ENCODE results near the gene C16orf90.
"Not testable (repeated sequence)": the region's sequence is repeated elsewhere in the genome, so short reads cannot be mapped to it uniquely, and the experiment has no call there.

C16orf90 gene

DNA sequence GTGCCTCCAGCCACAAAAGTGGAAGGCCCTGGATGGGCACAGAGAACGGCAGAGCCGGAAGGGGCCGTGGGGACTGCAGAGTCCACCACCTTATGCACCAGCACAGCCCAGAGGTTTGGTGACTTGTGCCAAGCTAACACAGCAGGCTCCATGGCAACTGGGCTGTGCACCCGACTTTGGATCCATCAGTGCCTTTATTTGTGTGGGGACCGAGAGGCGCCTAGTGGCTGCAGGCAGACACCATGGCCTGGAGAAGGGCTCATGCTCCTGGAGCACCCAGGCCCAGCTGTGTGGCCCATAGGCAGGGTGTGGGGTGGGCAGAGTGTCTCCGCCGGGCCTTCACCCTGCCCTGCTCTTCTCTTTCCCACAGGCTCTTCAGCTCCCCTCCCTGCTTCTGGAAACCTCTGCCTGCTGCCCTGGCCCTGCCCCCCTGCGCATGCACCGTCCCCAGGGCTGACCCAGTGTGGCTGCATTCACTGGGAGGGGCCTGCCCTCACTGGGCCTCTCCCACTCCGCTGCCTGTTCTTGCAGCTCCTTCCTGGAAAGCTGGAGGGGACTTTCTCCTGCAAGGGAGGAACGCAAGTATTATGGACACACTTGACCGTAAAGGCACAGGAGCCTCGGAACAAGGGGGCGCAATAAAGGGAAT is 10.1 kb downstream of the C16orf90 start:
- no peak for DNase-seq (ENCODE audit: low read depth in 2 of 2, low spot score in 1 of 2)

DNA sequence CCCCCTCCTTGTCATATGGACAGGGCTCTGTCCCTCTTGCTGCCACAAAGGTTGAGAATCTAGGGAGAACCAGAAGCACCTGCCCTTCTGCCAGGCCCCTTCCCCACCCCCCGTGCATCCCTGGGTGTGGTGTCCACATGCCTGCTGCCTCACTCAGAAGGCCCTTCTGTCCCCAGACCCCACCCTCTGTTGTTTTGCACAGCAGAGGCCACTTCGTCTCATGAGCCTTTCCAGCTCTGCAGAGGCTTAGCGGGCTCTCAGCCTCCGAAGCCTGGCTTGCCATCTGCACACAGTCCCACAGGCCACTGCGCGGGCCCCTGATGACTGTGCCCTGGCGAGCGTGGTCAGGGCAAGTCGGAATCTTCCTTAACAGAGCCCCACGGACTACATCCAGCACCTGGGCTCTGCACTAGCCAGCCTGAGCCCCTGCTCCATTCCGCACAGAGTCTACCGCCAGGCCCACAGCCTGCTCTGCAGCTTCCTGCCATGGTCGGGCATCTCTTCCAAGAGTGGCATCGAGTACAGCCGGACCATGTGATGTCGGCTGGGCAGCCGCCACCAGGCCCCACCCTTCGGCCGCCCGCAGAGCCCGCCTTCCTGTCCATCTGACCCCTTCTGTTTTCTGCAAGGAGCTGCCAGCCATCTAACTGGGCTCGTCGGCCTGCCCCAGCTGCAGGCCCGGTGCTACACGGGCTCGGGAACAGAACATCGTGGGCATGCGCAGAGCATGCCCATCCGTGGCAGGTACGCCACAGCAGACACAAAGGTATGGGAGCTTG is 10.8 kb downstream of the C16orf90 start:
- DNase-seq (ENCODE audit: low read depth in 2 of 2, low spot score in 1 of 2), result no peak

DNA sequence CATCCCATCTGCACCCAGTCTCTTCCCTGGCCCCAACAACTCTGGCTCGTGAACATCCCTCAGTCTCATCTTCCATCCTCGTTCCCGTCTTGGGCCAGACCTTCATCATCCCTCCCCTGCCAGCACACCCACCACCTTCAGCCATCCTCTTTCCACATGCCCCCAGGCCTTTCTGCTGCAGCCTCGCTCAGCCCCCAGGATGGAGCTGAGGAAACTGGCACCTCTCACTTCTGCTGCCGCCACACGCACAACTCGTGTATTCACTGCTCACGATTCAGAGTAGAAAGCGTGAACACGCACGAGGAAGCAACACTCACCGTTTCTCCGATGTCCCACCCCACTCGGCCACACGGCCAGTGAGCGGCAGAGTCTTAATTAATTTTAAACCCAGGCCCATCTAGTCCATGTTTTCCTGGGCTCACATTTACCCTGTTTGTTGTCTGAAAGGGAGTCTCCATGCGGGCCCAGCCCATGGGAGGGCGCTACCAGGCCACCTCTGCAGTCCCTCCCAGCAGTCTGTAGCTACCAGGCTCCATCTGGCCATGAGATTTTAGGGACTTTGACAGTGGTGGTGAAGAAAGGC is 12.5 kb downstream of the C16orf90 start:
- no peak for DNase-seq (ENCODE audit: low read depth in 2 of 2, low spot score in 1 of 2)

DNA sequence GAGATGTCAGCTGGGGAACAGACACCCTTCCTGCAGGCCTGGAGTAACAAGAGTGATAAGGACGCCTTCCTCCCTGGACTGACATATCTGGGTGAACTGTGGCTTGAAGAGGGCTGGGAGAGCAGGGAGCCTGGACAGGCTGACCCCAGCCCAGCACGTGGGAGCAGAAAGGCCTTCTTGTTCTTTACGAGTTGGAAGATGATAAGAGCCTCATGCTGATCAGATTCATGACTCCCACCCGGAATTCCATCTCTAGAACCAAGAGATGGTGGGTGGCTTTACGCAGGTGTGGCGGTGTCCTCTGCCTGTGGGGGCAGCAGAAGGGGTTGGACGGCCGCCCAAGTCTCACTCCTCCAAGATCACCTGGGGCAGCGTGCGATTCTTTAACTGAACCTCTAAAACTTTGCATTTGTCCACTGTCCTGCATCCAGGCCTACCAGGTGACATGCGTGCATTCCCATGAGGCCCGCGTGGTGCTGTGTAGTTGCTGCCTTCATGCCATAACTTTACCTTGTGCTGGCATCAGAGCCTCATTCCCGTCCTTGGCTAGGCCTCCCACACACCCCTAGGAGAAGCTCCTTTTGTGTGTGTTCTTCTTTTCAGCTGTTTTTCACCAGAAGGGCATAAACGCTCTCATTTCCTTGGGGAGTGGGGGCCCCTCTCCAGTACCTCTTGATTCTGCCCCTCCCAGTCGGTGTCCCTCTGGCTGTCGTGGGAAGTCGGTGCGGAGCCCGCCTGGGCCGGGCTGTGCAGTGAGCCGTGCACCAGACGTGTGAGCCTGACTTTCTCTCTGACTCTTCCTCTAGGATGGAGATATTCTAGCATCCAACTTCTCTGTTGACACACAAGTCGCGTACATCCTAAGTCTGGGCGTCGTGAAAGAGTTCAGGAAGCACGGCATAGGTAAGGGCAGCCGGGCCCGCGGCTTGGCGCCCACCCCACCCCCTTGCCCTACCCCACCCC is 13.3 kb downstream of the C16orf90 start:
- DNase-seq (ENCODE audit: low read depth in 2 of 2, low spot score in 1 of 2), result no peak

DNA sequence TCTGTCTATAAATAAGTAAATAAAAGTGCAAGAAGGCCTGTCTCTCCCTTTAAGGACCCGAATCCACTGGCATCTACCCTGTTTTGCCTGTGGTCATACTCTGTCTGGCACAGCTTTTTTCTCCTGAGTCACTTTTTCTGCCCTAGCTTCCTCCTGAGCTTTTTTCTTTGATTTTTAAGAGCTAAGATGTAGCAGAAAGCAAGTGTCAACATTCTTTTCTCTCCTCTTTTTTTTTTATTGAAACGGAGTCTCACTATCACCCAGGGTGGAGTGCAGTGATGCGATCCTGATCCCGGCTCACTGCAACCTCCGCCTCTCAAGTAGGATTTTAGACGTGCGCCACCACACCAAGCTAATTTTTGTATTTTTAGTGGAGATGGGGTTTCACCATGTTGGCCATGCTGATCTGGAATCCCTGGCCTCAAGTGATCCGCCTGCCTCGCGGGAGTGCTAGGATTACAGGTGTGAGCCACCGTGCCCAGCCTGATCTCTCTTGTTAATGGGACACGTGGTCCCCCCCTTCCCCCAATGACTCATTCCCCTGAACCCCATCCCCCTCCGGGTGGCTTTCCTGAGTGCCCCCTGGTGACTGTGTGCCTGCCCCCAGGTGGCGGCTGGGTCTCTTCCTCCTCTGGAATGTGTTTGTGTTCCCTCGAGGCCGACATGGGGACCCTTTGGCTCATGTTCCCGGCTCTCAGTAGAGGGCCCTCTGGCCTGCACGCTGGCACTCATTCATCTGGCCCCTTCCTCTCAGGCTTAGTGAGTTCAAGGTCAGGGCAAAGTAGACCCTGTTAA is 14.2 kb downstream of the C16orf90 start:
- DNase-seq (ENCODE audit: low read depth in 2 of 2, low spot score in 1 of 2), result no peak

DNA sequence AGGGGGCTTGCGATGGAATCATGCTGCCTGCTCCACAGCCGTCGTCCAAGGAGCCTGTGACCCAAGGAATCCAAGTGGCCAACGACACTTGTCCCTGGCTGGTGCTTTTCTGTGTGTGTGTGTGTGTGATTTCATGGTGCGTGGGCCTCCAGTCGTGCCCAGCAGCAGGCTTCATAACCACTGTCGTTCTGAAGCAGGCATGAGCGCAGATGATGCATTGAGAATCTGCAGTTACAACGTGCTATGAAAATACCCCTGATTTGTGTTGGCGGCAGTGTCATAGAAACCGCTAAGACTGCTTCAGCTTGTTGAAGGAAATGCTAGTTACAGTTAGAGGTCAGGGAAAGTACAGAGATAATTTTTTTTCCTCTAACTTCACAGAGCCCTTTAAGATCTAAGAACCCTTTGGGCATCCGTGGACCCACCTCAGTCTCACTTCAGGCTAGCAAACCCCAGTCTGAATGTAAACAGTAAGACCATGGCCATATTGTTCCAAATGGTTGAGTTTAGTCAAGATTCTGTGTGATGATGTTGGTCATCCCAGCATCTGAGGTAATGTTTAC is 15.6 kb downstream of the C16orf90 start:
- DNase-seq (ENCODE audit: low read depth in 2 of 2, low spot score in 1 of 2), result no peak

DNA sequence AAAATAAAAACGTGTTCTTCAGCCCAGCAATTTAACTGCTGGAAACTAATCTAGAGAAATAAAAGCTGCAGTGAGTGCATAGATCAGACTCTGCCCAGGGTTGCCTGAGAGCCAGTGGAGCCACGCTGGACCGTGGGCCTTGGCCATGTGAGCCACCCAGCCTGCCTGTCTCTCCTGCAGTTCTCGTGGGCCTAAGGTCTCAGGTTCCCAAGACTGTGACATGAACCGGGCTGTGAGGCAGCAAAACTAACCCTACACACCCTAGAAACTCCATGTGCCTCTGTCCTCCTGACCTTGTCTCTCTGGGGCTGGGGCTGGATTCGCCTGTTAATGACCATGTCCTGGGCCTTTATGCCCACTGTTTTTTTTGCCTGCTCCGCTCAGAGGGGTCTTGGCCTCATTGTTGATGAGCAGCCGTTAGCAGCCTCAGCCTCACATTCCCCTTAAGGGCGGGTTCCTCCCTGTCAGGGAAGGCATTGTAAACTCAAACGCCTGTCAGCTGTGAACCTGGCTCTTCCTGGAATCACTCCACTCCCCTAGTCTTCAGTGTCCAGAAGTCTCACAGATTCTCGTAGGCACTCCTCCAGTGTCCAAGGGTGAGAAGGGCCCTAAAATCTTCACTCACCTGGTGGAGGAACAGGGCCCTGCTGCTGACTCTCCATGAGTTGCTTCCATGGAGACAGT is 16.9 kb downstream of the C16orf90 start:
- DNase-seq (ENCODE audit: low read depth in 2 of 2, low spot score in 1 of 2), result no peak

DNA sequence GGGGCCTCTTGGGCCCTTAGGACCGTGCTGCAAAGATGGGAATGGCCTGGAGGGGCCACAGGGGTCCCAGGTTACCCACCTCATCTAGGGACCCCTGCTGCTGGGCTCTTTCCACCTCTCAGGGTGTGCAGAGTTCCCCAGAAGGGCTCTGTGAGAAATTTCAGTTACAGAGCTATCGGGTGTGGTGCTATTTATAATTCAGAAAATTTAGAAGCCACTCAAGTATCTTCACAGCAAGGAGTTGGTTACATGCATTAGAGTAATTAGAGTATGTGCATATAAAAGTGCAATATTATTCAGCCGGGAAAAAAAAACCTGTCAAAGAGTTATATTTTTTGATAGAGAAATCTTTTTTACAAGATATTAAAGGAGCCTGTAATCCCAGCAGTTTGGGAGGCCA is 18.9 kb downstream of the C16orf90 start:
- DNase-seq (ENCODE audit: low read depth in 2 of 2, low spot score in 1 of 2), result no peak

DNA sequence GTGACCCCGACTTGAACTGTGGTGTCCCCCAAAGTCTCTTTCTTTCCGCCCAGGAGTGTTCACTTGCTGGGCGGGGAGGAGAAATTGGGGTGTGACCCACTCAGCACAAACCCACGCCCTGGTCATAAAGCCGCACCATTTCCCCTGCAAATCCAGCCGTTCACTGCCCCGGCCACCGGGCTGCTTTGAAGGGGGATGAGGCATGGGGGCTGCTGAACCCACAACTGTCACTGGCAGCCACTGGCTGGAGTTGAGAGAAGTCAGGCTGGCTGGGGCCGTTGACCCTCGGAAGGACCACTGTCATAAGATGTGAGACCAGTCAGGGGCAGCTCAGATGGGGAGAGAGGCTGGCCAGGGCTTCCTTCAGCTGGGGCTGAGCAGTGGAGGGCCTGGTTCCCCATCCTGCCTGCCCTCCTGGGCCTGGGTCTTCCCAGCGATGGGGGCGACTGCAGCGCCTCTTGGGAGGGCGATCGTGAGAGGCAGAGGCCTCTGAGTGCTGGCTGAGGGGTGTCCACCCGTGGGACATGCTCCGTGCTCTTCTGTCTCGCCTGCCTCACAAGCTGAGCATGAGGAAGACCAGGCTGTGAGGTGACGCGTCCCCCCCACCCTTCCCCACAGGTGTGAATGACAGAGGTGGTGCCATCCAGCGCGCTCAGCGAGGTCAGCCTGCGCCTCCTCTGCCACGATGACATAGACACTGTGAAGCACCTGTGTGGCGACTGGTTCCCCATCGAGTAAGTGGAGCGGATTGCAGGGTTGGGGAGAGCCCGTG is 19.5 kb downstream of the C16orf90 start:
- DNase-seq (ENCODE audit: low read depth in 2 of 2, low spot score in 1 of 2), result no peak

DNA sequence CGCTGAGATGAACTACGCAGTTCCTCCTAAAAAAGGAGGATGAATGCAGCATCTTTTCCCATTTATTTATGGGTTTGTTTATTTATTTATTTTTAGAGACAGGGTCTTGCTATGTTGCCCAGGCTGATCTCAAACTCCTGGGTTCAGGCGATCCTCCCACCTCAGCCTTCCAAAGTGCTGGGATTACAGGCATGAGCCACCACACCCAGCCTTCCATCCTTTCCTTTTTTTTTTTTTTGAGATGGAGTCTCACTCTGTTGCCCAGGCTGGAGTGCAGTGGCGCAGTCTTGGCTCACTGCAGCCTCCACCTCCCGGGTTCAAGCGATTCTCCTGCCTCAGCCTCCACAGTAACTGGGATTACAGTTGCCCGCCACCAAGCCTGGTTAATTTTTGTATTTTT is 20.4 kb downstream of the C16orf90 start:
- DNase-seq (ENCODE audit: low read depth in 2 of 2, low spot score in 1 of 2), result not testable (repeated sequence)

DNA sequence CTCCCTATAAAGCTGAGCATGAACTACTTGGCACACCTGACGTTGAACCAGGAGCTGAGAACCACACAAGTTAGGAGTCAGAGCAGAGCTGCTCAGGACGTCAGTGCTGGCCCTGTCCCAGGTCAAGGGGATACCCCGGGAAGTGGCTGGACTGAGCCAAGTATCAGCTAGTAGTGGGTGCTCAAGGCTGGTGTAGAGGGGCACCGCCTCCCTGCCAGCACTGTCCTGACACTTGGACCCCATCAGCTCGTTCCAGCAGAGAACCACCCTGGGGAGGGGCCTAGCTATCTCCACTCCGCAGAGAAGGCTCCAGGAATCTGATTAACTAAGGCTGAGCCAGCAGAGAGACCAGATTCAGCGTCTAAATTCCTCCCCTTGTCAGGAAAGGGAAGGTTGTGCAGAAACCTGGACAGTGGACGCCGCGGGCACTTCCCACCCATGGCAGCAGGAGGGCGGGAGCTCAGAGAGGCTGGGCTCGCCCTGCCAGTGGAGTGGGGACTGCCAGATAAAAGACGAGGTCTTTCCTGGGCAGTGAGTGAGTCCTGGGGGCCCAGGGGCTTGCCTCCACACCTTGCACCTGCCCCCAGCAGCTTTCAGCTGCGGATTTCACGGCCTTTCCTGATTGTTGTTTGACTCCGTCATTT is 21.0 kb downstream of the C16orf90 start:
- DNase-seq (ENCODE audit: low read depth in 2 of 2, low spot score in 1 of 2), result no peak

DNA sequence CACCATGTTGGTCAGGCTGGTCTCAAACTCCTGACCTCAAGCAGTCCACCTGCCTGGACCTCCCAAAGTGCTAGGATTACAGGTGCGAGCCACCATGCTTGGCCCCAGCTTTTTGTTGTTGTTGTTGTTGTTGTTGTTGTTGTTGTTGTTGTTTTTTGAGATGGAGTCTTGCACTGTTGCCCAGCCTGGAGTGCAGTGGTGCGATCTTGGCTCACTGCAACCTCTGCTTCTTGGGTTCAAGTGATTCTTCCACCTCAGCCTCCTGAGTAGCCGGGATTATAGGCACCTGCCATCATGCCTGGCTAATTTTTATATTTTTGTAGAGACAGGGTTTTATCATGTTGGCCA is 21.7 kb downstream of the C16orf90 start:
- not testable (repeated sequence) for DNase-seq (ENCODE audit: low read depth in 2 of 2, low spot score in 1 of 2)

DNA sequence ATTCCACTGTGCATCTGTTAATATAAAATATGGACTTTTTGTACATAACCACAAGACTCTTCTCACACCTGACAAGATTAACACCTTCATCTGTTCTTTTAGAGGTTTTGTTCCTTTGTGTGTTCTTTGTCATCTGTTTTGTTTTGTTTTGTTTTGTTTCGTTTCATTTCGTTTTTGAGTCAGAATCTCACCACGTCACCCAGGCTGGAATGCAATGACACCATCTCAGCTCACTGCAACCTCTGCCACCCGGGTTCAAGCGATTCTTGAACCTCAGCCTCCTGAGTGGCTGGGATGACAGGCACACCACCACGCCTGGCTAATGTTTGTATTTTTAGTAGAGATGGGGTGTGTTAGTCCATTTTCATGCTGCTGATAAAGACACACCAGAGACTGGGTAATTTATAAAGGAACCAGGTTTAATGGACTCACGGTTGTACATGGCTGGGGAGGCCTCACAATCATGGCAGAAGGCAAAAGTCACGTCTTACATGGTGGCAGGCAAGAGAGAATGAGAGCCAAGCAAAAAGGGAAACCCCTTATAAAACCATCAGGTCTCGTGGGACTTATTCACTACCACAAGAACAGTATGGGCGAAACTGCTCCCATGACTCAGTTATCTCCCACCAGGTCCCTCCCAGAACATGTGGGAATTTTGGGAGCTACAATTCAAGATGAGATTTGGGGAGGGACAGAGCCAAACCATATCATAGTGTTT is 22.3 kb downstream of the C16orf90 start:
- no peak for DNase-seq (ENCODE audit: low read depth in 2 of 2, low spot score in 1 of 2)

DNA sequence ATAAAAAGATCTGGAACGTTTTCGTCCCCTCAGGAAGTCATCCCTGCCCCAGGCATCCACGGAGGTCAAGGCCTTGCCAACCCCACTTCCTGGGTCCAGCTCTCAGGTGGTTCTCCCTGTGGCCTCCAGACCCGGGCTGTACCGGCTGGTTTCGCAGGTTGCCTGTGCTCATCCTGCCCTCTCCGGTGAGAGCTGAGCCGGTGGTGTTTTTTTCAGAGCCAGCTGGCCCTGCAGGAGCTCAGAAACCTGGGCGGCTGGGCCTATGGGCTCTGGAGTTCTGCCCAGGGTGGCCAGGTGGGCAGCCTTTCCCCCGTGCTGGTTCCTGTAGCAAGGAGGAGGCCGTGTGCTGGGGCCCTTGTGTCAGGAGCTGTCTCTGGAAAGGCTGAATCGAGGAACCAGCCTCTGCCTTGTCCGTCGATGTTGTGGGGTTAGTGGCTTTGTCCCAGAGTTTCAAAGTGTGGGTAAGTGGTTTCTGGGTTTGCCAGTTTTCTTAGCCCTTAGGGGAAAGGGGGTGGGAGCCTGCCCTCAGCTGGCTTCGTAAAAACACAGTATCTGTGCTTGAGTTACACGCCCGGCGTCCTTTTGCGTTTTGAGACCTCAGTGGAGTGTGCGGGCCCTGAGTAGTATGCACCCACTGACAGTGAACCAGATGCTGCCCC is 23.6 kb downstream of the C16orf90 start:
- no peak for DNase-seq (ENCODE audit: low read depth in 2 of 2, low spot score in 1 of 2)

DNA sequence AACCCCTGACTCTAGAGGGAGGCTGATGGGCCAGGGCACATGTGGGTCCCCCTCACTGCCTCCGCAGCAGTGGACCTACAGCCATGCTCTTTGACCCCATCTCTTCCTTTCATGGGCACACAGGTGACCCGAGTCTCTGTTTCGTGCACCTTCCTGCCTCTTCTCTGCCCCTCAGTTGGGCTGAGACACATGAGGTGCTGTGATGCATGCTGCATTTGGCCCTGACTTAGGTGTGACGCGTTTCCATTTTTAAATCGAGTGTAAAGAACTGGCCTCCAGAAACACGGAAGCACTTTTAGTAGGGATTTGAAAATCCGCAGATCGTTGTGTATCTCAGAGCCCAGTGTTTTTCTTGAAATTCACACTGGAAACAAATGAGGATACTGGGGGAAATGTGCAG is 24.6 kb downstream of the C16orf90 start:
- no peak for DNase-seq (ENCODE audit: low read depth in 2 of 2, low spot score in 1 of 2)

DNA sequence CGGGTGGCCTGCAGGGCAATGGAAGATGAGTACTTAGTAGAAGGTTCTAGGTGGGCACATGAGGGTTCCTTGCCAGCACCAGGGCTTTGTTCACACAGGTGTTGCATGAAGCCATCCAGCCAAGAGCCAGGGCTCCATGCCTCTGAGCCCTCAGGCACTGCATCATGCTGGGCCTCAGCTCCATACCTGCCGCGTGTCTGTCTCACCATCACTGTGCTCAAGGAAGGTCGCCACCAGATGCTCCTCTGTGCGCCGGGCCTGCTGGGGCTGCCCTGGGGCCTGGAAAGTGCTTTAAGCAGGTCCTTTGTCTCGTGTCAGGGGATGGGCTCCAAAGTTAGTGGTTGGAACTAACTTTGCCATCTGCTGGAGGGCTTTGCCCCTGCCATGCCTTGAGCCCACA is 25.6 kb downstream of the C16orf90 start:
- DNase-seq (ENCODE audit: low read depth in 2 of 2, low spot score in 1 of 2), result no peak

DNA sequence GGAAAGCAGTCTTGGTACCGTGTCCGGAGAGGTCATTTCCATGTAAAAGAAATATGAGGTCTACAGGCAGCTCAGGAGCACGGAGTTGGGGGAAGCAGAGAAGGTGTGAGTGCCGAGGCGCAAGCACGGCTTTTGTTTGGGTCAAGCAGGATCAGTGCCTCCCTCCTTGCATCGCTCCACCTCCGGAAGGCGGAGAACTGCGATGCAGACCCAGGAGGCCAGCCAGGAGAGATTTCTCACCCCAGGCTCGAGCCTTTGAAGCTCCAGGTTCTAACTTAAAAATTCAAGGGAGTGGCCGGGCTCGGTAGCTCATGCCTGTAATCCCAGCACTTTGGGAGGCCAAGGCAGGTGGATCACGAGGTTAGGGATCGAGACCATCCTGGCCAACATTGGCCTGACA is 26.8 kb downstream of the C16orf90 start:
- DNase-seq (ENCODE audit: low read depth in 2 of 2, low spot score in 1 of 2), result no peak

Data from stimulated activated CD8-positive, alpha-beta memory T cell treated with anti-CD3 and anti-CD28 coated beads, Interleukin-4, amount 100 ng/mL, for 4 hours (primary cell).